Stimulated activated CD4-positive, alpha-beta T cell treated with anti-CD3 and anti-CD28 coated beads, Interleukin-1b, Interleukin-23, amount 100 ng/mL, for 4 hours (primary cell): ENCODE measurements around the gene PRR15L.
"Not testable (repeated sequence)": the region's sequence is repeated elsewhere in the genome, so short reads cannot be mapped to it uniquely, and the experiment has no call there.

Experiments used
- DNase-seq, 2 donors: peaks; one replicate each; pipeline ENCODE4 v3.0.0-alpha.2; 2020; ENCODE audit warnings: low read depth in 2 of 2

PRR15L gene

DNA sequence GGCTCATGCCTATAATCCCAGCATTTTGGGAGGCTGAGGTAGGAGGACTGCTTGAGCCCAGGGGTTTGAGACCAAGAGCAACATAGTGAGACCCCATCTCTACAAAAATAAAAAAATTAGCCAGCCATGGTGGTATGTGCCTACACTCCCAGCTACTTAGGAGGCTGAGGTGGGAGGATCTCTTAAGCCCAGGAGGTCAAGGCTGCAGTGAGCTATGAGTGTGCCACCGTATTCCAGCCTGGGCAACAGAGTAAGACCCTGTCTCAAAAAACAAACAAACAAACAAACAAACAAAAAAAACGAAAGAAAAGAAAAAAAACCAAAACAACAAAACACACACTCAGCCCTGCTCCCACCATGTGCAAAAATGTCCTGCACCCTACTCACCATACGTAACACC is 22.2 kb downstream of the PRR15L start:
- not testable (repeated sequence) for DNase-seq

GRCh38 chr17:47934856-47935255 is 22.8 kb downstream of the PRR15L start:
- no peak for DNase-seq

DNA sequence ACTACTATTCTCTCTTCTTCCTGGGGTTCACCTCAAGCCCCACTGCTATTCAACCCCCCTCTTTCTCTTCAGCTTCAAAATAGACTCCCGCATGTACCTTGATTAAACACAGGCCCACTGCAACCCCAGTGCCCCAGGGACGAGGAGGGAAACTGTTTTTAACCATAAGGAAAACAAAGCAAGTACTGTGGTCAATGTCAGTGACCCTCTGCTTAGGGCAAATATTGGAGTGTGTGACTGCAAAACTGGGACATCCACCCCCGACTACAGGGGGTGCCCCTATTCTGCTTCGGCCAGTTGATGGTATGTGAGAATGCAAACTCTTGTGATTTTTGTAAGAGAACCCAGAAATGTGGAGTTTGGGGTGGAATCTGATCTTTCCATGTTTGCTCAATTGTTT is 25.8 kb downstream of the PRR15L start:
- no peak for DNase-seq

DNA sequence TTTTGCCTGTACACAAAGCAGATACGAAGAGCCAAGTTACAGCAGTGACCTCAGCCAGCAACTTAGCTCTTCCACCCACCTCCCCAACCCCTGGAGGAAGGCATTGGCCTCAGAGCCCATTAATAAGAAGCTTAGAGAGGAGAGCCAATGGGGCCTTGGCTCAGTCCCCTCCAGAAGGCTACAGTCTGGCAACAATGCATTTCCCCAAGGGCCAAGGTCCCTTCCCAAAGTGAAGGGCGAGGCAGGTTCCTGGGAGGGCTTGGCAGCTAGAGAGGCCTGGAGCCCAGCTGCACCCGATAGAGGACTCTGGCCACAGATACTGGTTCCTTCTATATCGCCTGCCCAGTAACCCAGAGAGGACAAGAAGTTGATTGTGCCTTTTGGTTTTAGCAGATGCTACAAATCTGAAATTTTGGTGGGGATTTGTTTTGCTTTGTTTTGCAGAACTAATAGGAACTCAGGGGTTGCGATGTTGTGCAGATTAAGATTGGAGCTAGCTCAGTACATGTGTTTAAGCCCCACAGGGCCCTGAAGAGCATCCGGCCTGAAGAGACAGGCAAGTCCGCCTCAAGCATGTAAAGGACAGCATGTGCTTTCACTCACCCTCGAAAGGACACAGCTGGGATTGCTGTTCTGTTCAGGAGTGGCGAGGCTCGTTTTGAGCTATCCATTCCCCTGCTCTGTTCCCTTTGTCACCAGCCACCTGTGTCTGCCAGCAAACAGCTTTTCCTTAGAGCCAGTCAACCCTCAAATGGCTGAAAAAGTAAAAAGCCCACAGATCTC is 28.3 kb downstream of the PRR15L start:
- no peak for DNase-seq

DNA sequence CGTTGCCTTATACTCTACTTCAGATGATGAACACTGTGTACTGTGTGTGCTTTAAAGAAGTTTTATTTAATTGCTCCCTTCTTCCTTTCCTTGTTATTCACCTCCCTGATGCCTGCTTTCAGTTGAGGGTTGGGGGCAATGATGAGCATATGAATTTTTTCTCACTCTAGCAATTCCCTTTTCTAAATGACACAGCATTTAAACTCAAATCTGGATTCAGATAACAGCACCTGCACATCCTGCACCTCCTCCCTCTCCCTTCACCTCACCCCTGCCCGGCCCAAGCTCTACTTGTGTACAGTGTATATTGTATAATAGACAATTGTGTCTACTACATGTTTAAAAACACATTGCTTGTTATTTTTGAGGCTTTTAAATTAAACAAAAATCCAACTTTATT is 29.3 kb downstream of the PRR15L start:
- no peak for DNase-seq

- no peak for DNase-seq
Measured at GRCh38 chr17:47927821-47928400, 29.8 kb downstream of the PRR15L start.

DNA sequence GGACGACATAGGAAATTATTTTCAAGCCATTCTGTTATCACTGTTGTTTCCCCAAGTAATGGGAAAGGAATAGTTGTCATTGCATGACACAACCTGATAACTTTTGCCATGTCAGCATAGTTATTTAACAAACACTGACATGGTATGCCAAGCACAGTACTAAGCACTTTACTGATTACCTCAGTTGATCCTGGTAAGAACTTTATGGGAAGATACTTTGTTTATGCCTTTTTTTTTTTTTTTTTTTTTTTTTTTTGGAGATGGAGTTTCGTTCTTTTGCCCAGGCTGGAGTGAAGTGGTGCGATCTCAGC is 32.0 kb downstream of the PRR15L start:
- DNase-seq: no peak

DNA sequence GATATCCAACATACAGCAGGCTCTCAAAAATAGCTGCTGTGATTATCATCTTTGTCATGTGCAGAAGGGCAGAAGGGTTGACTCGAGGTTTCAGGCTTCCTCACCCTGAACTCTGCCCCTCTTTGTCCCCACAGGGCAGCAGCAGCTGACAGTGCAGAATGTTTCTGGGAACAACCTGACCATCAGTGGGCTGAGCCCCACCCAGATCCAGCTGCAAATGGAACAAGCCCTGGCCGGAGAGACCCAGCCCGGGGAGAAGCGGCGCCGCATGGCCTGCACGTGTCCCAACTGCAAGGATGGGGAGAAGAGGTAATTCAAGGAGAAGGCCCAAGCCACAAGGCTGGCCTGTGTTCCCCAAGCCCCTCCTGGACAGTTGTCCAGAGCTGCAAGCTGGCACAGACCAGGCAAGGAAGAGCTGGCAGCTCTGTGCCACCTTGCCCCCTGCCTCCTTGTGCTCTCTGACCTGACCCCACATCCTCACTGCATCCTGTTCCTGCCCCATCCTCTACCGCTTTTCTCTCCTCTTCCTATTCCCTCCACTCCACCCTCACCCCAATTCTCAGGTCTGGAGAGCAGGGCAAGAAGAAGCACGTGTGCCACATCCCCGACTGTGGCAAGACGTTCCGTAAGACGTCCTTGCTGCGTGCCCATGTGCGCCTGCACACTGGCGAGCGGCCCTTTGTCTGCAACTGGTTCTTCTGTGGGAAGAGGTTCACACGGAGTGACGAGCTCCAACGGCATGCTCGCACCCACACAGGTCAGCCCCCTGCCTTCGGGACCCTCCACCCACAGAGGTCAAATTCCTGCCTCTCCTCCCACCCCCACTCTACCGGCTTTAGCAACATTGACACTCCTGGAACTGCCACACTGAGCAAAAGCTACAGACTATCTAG is 32.7 kb downstream of the PRR15L start:
- DNase-seq: no peak

DNA sequence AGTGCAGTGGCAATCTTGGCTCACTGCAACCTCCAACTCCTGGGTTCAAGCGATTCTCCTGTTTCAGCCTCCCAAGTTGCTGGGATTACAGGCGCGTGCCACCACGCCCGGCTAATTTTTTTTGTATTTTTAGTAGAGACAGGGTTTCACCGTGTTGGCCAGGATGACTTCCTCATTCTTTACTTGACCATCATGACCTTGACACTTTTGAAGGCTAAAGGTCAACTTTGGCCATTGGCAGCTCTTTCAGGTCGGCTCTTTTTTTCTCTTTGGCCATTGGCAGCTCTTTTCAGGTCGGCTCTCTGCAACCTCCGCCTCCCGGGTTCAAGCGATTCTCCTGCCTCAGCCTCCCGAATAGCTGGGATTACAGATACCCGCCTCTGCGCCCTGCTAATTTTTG is 37.8 kb downstream of the PRR15L start:
- not testable (repeated sequence) for DNase-seq

- no peak for DNase-seq
Measured at GRCh38 chr17:47918991-47919390, 38.7 kb downstream of the PRR15L start.

DNA sequence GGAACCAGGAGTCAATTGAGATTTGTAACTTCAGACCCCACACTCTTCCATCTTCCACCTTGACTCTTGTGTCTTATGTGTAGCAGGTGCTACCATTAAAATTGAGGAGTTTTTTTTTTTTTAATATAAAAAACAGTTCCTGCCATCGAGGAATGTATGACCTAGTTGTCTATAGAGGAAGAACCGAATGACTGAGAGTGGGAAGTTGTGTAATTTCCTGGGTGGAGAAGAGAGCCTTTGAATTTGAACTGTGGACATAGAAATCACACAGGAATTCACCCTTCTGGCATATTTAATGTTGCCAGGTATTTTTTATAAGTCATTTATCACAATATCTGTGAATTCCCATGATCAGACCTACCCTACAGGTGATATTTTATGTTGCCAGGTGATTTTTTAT is 39.7 kb downstream of the PRR15L start:
- no peak for DNase-seq

DNA sequence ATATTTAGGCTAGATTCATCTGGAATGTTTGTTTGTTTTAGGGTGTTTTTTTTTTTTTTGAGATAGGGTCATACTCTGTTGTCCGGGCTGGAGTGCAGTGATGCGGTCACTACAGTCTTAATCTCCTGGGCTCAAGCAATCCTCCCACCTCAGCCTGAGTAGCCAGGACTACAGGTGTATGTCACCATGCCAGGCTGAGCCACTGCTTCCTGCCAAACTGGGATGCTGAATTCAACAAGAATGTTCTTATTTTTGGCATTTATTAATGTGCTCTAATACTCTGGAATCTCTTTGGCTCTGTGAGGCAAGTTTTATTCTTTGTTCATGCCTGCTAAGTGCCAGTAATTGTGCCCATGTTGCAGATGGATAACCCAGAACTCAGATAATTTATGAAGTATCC is 40.1 kb downstream of the PRR15L start:
- no peak for DNase-seq

GRCh38 chr17:47916489-47917208 is 41.0 kb downstream of the PRR15L start:
- DNase-seq: no peak

GRCh38 chr17:47915776-47916398 is 41.8 kb downstream of the PRR15L start:
- DNase-seq: no peak

- no peak for DNase-seq
Measured at GRCh38 chr17:47914306-47914948, 43.3 kb downstream of the PRR15L start.

GRCh38 chr17:47913050-47913449 is 44.6 kb downstream of the PRR15L start:
- no peak for DNase-seq

- no peak for DNase-seq
Measured at GRCh38 chr17:47907932-47908562, 49.6 kb downstream of the PRR15L start.

GRCh38 chr17:47906443-47906842 is 51.2 kb downstream of the PRR15L start:
- no peak for DNase-seq

DNA sequence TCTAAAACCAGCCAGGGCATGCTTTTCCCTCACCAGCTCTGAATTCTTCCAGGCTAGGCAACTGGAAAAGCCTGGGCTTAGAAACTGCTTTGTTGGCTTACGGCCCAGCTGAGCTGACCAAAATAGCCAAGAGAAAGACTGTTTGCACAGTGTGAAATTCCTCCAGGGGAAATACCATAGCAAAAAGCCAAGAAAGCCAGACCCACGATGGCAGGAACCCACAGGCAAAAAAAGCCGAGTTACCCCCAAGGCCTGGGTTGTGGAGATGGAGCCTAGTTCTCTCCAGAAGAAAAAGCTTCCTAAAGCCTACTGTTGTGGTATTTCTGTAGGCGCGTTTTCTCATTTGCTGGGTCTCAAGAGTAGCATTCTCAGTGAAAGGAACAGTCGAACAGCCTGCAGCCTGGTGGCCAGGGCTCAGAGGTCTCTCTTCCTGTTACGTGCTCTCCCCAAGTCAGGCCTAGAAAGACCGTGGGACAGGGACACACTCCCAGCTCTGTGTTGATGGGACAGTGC is 52.4 kb downstream of the PRR15L start:
- DNase-seq: no peak

DNA sequence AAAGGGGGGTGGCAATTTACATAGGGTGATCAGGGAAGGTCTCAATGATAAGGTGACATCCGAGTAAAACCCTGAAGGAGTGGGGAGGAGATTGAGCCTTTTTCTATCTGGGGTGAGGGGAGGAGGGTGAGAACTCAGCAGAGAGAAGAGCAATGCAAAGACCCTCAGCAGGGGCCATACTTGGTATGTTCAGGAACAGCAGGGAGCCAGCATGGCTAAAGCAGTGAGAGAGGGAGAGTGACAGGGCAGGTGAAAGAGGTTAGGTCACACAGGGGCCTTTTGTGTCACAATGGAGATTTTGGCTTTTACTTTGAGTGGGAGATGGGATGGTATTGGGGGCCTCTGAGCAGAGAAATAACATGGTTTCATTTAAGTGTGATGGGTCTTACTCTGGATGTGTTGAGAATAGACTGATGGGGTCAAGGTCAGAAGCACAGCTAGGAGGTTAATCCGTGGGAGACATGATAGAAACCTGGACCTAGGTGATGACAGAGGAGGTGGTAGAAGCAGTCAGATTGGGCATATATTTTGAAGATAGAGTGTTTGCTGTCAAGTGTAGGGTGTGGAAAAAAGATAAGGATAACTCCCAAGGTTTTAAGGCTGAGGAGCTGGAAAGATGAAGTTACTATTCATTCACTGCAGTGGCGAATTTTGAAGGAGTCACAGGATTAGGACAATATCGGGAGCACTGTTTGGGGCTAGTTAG is 55.5 kb downstream of the PRR15L start:
- no peak for DNase-seq
